ENCODE results near the gene SIN3B. TPM values are rescaled to one million over a fixed set of nuclear protein-coding genes. Genes with fewer than 3 reads are reported as not detected.
"Not testable (repeated sequence)": the region's sequence is repeated elsewhere in the genome, so short reads cannot be mapped to it uniquely, and the experiment has no call there.

Gene SIN3B
- total RNA-seq, 1 donor from 2014 or later: 80.9 TPM

DNA sequence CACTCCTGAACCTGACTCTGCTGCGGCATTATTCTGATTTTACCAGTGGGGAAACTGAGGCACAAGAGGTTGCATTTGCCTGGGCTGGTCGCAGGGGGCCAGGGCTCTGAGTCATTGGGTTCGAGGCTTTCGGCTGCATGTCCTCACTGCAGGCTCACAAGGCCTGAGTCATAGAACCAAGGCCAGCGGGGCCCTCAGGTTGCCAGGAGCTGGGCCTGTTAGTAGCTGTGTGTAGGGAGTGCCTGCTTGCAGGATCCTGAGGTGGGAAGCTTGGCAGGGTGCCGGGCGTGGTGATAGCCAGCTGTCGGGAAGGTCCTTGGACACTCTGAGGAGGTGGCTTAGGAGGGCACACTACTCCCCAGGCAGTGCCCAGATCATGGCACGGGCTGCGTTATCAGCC, 38.0 kb downstream of the SIN3B start:
- no peak for DNase-seq (ENCODE audit: low read depth)

DNA sequence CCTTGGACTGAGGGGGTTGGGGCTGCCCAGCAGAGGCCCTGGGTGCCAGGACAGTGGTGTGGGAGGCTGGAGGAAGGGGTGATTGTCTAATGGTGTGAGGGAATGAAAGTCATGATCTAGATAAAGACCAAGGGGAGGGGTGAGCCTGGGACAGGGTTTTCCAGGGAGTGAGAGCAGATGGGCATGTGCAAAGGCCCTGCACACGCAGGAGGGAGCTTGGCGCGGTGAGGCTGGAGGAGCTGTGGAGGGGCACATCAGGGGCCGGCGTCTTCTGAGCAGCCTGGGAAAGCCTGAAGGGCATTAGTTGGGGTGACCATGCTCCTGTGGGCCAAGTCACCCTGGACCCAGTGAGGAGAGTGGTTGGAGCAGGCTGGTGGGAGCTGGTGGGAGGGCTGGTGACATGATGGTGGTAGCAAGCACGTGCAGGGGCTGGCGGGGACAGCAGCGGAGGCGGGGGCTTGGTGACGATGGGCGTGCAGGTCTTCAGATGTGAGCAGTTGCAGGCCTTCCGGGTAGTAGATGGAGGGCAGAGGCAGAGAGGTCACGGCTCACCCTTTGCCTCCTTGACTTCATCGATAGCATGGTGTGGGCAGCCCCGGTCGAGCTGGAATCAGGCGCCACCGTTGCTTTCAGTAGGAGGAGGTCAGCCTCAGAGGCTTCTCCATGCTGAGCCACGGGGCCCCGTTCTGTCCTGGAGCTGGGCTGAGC, 39.4 kb downstream of the SIN3B start:
- no peak for DNase-seq (ENCODE audit: low read depth)

DNA sequence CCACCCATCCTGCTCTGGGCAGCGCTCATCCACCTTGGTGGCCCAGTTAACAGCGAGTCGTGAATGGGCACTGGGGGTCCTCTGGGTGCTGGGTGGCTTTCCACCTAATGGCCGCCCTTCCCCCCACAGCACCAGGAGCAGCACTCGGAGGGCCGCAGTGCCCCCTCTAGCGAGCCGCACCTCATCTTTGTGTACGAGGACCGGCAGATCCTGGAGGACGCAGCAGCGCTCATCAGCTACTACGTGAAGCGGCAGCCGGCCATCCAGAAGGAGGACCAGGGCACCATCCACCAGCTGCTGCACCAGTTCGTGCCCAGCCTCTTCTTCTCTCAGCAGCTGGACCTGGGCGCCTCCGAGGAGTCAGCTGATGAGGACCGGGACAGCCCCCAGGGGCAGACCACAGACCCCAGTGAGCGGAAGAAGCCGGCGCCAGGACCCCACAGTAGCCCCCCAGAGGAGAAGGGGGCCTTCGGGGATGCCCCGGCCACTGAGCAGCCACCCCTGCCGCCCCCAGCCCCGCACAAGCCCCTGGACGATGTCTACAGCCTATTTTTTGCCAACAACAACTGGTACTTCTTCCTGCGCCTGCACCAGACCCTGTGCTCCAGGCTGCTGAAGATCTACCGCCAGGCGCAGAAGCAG, 40.3 kb downstream of the SIN3B start:
- no peak for DNase-seq (ENCODE audit: low read depth)

DNA sequence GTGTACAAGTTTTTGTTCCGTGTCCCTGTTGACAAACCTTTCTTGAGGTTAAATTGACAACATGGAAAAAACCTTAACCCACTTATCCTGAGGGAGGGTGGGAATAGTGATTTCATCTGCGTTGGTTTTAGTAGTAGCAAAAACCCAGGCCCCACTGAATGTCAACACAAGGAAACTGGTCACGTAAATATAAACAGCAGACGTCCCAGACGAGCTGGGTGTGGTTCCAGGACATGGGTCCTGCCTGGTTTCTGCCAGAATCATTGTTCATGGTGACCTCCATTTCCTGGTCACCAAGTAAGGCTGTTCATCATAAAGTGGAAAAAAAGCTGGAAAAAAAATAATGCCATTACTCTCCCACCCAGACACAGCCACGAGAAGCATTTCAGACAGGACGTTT, 42.7 kb downstream of the SIN3B start:
- no peak for DNase-seq (ENCODE audit: low read depth)

DNA sequence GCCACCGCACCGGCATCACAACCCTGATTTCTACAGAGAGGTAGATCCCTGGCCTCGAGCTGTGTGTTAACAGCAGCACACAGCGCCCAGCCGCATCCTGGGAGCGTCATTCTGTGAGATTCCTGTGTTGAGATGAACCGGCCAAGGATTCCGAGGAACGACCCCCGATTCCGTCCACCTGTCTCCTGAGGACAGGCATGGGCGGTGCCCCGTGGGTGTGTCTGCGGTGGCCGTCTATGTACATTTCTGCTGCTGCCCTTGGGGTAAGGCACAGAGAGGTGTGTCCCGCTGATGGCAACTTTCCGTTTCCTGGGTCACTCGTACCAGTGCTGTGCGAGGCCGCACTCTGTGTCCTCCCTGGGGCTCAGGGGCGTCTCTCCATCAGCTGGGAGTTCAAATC, 43.5 kb downstream of the SIN3B start:
- DNase-seq (ENCODE audit: low read depth): no peak

DNA sequence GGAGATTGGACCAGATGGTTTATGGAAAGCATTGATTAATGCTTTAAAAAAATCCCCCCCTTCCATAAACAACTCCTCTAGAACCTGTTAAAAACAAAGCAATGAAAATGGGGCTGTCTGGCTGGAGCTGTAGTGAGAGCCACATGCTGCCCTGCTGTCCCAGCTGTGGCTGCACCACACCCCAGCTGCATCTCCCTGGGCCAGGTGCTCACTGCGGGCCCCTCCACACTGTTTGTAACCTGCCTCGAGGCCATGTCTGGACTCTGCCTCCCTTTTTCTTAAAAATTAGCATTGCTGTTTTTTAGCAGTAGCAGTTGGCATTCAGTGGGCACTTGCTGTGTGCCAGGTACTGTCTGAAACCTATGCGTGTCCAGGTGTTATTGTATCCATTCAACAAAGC, 44.4 kb downstream of the SIN3B start:
- no peak for DNase-seq (ENCODE audit: low read depth)

DNA sequence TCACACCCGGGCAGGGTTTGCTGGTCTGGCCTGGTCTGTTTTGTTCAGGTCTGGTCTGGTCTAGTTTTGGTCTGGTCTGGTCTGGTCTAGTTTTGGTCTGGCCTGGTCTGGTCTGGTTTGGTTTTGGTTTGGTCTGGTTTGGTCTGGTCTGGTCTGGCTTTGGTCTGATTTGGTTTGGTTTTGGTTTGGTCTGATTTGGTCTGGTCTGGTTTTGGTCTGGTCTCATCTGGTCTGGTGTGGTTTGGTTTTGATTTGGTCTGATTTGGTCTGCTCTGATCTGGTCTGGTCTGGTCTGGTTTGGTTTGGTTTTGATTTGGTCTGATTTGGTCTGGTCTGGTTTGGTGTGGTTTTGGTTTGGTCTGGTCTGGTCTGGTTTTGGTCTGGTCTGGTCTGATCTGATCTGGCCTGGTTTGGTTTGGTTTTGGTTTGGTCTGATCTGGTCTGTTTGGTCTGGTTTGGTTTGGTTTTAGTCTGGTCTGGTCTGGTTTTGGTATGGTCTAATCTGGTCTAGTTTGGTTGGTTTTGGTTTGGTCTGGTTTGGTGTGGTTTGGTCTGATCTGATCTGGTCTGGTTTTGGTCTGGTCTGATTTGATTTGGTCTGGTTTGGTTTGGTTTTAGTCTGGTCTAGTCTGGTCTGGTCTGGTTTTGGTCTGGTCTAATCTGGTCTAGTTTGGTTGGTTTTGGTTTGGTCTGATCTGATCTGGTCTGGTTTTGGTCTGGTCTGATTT, 45.2 kb downstream of the SIN3B start:
- no peak for DNase-seq (ENCODE audit: low read depth)

DNA sequence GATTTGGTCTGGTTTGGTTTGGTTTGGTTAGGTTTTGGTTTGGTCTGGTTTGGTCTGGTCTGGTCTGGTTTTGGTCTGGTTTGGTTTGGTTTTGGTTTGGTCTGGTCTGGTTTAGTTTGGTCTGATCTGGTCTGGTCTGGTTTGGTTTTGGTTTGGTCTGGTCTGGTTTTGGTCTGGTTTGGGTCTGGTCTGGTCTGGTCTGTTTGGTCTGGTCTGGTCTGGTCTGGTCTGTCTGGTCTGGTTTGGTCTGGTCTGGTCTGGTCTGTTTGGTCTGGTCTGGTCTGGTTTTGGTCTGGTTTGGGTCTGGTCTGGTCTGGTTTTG, 45.7 kb downstream of the SIN3B start:
- not testable (repeated sequence) for DNase-seq (ENCODE audit: low read depth)

DNA sequence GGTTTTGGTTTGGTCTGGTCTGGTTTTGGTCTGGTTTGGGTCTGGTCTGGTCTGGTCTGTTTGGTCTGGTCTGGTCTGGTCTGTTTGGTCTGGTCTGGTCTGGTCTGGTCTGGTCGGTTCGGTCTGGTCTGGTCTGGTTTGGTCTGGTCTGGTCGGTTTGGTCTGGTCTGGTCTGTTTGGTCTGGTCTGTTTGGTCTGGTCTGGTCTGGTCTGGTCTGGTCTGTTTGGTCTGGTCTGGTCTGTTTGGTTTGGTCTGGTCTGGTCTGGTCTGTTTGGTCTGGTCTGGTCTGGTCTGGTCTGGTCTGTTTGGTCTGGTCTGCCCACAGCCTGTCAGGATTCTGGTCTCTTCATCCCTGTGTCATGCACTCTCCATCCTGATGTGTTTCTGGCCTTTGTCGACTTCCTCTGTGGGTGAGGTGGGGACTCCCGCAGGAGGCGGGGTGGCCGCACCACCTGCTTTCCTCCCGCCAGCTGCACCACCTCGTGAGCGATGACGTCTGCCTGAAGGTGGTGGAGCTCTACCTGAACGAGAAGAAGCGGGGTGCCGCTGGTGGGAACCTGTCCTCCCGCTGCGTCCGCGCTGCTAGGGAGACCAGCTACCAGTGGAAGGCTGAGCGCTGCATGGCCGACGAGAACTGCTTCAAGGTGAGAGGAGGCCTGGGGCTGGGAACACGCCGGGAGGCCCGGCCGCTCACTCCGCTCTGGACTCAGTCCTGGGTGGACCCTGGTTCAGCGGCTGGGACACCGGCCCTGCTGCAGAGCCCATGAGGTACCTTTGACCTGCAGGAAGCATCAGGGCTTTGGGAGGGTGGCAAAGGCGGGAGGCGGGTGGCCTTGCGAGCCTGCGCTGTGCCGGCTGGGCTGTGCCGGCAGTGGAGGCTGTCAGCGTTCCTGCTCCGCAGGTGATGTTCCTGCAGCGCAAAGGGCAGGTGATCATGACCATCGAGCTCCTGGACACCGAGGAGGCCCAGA, 46.7 kb downstream of the SIN3B start:
- DNase-seq (ENCODE audit: low read depth): no peak

DNA sequence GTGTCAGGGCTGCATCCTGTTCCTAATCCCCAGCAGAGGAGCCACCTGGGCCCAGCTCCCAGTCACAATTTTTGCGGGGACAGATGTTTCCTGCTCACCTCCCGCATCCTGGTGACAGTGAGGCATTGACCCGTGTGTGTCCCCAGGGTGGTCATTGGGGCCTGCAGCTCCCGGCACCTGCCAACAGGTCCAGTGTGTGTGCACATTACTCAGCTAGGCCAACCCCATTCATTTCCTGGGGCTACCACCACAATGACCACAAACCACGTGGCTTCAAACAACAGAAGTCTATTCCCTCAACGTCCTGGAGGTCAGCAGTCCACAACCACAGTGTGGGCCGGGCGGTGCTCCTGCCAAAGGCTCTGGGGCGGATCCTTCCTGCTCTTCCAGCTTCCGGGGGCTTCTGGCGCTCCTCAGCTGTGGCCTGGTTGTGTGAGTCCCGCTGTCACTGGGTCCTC, 47.7 kb downstream of the SIN3B start:
- peak; percentile 59 for DNase-seq (ENCODE audit: low read depth)

DNA sequence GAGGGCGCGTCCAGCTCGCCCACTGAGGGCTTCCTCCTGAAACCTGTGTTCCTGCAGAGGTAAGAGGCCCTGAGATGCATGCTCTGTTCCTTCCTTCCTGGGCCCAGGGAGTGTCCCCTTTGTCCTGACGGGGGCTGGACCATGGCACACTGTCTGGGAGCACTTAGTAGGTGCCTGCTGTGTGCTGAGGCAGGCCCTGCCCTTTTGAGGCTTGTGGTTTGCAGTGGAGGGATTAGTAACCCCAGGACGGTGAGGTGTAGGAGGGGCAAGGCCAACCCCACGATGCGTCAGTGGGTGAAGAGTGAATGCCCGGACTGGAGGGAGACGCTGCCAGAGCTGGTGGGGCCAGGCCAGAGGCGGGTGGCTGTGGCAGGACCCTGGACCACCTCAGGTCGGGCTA, 48.4 kb downstream of the SIN3B start:
- DNase-seq (ENCODE audit: low read depth): no peak

DNA sequence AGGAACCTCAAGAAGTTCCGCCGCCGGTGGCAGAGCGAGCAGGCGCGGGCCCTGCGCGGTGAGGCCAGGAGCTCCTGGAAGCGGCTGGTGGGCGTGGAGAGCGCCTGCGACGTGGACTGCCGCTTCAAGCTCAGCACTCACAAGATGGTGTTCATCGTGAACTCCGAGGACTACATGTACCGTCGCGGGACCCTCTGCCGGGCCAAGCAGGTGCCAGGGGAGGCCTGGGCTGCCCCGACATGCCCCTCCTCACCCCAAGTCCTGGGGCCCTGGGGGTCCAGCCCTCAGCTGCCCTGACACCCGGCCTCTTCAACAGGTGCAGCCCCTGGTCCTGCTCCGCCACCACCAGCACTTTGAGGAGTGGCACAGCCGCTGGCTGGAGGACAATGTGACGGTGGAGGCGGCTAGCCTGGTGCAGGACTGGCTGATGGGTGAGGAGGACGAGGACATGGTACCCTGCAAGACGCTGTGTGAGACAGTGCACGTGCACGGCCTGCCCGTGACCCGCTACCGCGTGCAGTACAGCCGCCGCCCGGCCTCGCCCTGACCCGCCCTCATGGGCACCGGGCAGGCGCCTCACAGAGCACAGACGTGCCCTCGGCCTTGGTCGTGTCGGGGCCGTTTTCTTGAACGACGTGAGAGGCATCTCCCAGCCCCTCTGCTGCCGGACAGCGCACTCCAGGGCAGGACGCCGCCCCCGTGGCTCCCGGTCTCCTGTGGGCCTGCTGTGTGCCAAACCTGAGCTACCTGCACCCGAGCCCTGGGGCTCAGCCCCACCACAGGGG, 49.2 kb downstream of the SIN3B start:
- DNase-seq (ENCODE audit: low read depth): no peak

DNA sequence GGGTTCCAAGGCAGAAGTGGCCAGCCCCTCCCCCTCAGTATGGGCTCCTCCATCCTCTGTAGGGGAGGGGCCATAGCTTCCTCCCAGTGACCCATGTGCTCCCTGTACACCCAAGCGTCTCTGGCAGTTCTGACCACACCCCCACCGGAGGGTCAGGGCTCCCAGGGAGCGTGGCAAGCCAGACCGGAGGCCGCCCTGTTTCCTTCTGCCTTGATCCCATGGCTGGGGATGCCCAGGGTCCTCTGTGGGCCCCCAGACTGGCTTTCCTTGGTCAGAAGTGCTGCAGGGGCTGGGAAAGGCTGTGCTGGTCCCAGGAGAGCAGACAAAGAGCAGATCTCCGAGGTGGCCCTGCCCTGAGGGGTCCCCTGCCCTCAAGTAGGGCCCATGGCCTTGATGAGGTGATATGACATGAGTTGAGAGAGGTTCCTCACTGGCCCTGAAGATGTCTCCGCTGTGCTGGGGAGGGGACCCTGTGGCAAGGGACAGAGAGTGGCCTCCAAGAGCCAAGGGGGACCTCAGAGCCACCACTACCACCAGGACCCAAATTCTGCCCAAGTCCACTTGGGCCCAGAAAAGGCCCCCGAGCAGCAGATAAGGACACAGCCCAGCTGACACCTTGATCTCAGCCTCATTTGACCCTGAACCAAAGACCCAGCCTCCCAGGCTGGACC, 51.8 kb downstream of the SIN3B start:
- no peak for DNase-seq (ENCODE audit: low read depth)

DNA sequence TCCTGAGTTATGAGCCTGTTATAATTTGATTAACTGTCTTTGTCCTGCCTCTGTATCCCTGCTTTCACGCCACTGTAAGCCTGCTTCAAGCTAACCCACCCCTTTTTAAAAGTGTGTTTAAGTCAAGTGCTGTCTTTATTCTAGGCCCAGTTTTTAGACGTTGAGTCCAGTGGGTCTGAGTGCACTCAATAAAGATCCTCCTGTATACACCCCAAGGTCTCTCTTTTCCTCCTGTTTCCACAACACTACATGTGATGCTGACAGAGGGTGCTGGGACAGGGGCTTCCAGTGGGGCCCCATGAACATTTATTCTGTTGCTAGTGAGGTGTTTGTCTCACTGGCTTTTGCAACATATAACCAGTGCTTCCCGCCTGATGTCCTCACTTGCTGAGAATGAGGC, 52.9 kb downstream of the SIN3B start:
- DNase-seq (ENCODE audit: low read depth): no peak

DNA sequence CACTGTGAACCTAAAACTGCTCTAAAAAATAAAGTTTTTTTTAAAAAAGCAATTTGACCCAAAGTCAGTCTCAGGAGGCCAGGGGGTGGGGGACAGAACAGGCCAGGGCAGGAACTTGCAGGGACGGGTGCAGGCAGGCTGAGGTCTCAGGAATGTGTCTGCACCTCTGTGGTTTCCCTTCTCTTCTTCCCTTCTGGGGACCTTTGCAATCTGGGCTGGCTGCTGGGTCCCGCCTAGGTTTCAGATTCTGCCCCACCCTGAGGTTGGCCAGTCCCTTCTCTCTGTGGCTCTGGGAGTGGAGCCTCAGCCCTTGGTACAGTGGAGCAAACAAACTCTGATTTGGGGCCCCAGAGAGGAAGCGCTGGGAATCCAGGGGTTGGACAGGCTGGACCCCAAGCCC, 54.3 kb downstream of the SIN3B start:
- DNase-seq (ENCODE audit: low read depth): no peak

DNA sequence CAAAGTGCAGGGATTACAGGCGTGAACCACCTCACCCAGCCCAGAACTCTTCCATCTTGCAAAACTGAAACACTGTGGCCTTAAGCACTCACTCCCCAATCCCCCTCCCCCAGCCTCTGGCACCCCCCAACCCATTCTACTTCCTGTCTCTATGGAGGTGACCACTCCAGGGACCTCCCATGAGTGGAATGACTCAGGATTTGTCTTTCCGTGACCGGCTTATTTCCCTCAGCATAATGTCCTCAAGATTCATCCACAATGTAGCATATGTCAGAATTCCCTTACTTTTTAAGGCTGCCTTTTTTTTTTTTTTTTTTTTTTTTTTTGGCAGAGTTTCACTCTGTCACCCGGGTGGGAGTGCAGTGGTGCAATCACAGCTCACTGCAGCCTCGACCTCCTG, 56.0 kb downstream of the SIN3B start:
- no peak for DNase-seq (ENCODE audit: low read depth)

DNA sequence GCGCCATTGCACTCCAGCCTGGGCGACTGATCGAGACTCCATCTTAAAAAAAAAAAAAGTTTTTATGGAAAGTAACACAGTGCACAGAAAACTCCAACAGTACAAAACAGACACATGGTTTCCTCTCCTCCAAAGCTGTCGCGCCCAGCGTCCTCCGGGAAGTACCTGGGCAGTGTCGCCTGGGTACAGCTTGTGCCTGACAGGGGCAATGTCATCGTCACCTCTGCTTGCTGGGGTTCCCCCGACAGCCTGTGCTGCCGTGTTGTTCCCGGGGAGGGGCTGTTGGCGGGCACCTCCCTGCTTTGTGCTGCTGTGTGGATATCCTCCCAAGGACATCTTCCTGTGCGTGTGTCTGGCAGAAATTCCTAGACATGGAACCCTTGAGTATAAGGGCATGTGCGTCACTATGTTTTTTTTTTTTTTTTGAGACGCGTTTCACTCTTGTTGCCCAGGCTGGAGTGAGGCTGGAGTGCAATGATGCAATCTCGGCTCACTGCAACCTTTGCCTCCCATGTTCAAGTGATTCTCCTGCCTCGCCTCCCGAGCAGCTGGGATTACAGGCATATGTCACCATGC, 57.2 kb downstream of the SIN3B start:
- DNase-seq (ENCODE audit: low read depth): peak; percentile 62

DNA sequence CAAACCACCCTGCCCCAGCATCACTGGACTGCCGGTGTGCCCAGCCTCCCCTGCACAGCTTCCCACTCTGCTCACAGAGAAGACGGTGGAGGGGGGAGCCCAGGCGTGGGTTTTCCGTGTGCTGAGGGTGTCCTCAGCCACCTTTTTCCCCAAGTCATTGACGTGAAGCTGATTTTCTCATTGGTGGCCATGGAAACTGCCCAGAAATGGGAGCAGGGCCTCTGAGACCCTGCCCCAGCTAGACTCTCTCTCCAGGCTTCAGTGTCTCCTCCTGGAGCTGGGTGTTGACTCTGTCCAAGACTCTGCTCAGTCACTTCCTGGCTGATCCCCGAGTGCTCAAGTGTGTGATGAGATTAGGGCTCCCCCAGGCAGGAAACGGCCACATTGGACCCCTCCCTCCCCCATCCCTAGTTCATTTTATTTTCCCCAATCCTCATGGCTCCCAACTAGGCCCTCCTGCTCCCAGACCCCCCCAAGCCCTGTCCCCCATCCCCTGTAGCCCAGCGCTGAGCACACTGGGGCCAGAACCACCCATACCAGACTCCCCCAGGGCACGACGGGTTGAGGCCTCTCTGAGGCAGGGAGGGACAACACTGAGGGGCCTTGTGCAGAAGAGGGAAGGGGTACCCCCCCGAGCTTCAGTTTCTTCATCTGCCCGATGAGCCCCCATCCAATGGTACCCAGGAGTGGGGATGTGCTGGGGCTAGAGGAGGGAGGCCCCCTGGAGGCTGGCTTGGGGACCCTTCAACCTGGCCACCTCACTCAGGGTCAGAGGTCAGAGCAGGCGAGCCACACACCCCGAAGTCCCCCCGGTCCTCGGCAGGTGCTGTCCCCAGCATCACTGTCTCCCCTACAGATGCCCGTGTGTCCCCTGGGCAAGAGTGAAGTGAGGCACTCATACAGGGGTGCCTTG, 58.4 kb downstream of the SIN3B start:
- DNase-seq (ENCODE audit: low read depth): no peak

Measured in renal cortical epithelial cell (primary cell).